ENCODE measurements around the gene PFDN4.

The PFDN4 gene

GRCh38 chr20:54165014-54165413 lies 42.9 kb upstream of the PFDN4 start:
- H3K4me3 ChIP-seq, result no peak overlapping the region
- H3K9ac ChIP-seq, result no peak overlapping the region
- no peaks in the 10 kb centered on the region for H3K36me3 ChIP-seq
- no peaks in the 10 kb centered on the region for H3K9me3 ChIP-seq
- H3K4me1 ChIP-seq, result peaks cover 13% of the 10 kb centered on the region
- no peaks in the 10 kb centered on the region for H4K20me1 ChIP-seq
- no peak overlapping the region for H3K27ac ChIP-seq
- H3K27me3 ChIP-seq, result no peaks in the 10 kb centered on the region
- no peak overlapping the region for H3K4me2 ChIP-seq
- no peak for TF ChIP-seq Cebpa-rat (IDR thresholded peaks at IDR 0.05)

GRCh38 chr20:54165803-54166202 lies 42.1 kb upstream of the PFDN4 start:
- TF ChIP-seq Cebpa-rat (IDR thresholded peaks at IDR 0.05), result no peak
- Histone ChIP-seq H3K4me1 (peaks cover 14% of the 10 kb centered on the region), H3K27me3 (0 out of 2 replicates have a peak, but pooled peaks cover under 1% of the 10 kb centered on the region), H4K20me1 (no peaks in the 10 kb centered on the region), H3K4me2 (no peak overlapping the region), H3K9me3 (no peaks in the 10 kb centered on the region), H3K9ac (no peak overlapping the region), H3K4me3 (no peak overlapping the region), H3K36me3 (no peaks in the 10 kb centered on the region), H3K27ac (no peak overlapping the region)

GRCh38 chr20:54166987-54167662 lies 40.8 kb upstream of the PFDN4 start:
- Histone ChIP-seq H3K4me2 (no peak overlapping the region), H3K4me1 (peaks cover 14% of the 10 kb centered on the region), H3K4me3 (no peak overlapping the region), H3K9me3 (no peaks in the 10 kb centered on the region), H3K36me3 (no peaks in the 10 kb centered on the region), H3K9ac (no peak overlapping the region), H3K27me3 (peaks cover 13% of the 10 kb centered on the region), H3K27ac (no peak overlapping the region), H4K20me1 (no peaks in the 10 kb centered on the region)
- TF ChIP-seq Cebpa-rat (IDR thresholded peaks at IDR 0.05), result no peak

GRCh38 chr20:54167909-54168872 lies 39.7 kb upstream of the PFDN4 start:
- Histone ChIP-seq H3K36me3 (no peaks in the 10 kb centered on the region), H3K27ac (no peak overlapping the region), H3K27me3 (peaks cover 24% of the 10 kb centered on the region), H3K9me3 (peaks cover 10% of the 10 kb centered on the region), H3K4me1 (peaks cover 9% of the 10 kb centered on the region), H4K20me1 (no peaks in the 10 kb centered on the region), H3K9ac (no peak overlapping the region), H3K4me3 (no peak overlapping the region), H3K4me2 (no peak overlapping the region)
- TF ChIP-seq Cebpa-rat (IDR thresholded peaks at IDR 0.05), result no peak

GRCh38 chr20:54168961-54169862 lies 38.7 kb upstream of the PFDN4 start:
- Histone ChIP-seq H4K20me1 (no peaks in the 10 kb centered on the region), H3K27ac (no peak overlapping the region), H3K27me3 (peaks cover 34% of the 10 kb centered on the region), H3K4me2 (peak overlapping the region; percentile 23), H3K36me3 (no peaks in the 10 kb centered on the region), H3K4me1 (peaks cover 9% of the 10 kb centered on the region), H3K4me3 (no peak overlapping the region), H3K9ac (no peak overlapping the region), H3K9me3 (peaks cover 20% of the 10 kb centered on the region)
- no peak for TF ChIP-seq Cebpa-rat (IDR thresholded peaks at IDR 0.05)

GRCh38 chr20:54170026-54170471 lies 37.8 kb upstream of the PFDN4 start:
- H3K9me3 ChIP-seq, result peaks cover 21% of the 10 kb centered on the region
- no peak overlapping the region for H3K27ac ChIP-seq
- no peaks in the 10 kb centered on the region for H4K20me1 ChIP-seq
- H3K9ac ChIP-seq, result no peak overlapping the region
- peak overlapping the region; percentile 23 for H3K4me2 ChIP-seq
- H3K27me3 ChIP-seq, result peaks cover 43% of the 10 kb centered on the region
- H3K4me3 ChIP-seq, result no peak overlapping the region
- peaks cover 9% of the 10 kb centered on the region for H3K4me1 ChIP-seq
- TF ChIP-seq Cebpa-rat (IDR thresholded peaks at IDR 0.05), result no peak
- no peaks in the 10 kb centered on the region for H3K36me3 ChIP-seq

GRCh38 chr20:54170963-54171362 lies 36.9 kb upstream of the PFDN4 start:
- H3K4me3 ChIP-seq, result no peak overlapping the region
- no peak overlapping the region for H3K4me2 ChIP-seq

GRCh38 chr20:54172532-54172855 lies 35.4 kb upstream of the PFDN4 start:
- H3K27ac ChIP-seq, result no peak overlapping the region
- no peak overlapping the region for H3K4me3 ChIP-seq
- 0 out of 2 replicates have a peak overlapping the region, but pooled peaks have one; percentile 28 for H3K4me2 ChIP-seq
- H3K9ac ChIP-seq, result no peak overlapping the region
- peaks cover 21% of the 10 kb centered on the region for H3K9me3 ChIP-seq
- TF ChIP-seq Cebpa-rat (IDR thresholded peaks at IDR 0.05), result no peak
- no peaks in the 10 kb centered on the region for H4K20me1 ChIP-seq
- H3K36me3 ChIP-seq, result no peaks in the 10 kb centered on the region
- peaks cover 9% of the 10 kb centered on the region for H3K4me1 ChIP-seq
- H3K27me3 ChIP-seq, result peaks cover 53% of the 10 kb centered on the region

More at GRCh38 chr20:54170963-54171362, 36.9 kb upstream of the PFDN4 start:
- Histone ChIP-seq H3K4me1 (peaks cover 9% of the 10 kb centered on the region), H3K27me3 (peaks cover 52% of the 10 kb centered on the region), H4K20me1 (no peaks in the 10 kb centered on the region), H3K27ac (no peak overlapping the region), H3K9me3 (peaks cover 21% of the 10 kb centered on the region), H3K9ac (no peak overlapping the region), H3K36me3 (no peaks in the 10 kb centered on the region)
- TF ChIP-seq Cebpa-rat (IDR thresholded peaks at IDR 0.05), result no peak
